Renal cortical epithelial cell (primary cell): ENCODE results near the gene LTK. TPM values are rescaled to one million over a fixed set of nuclear protein-coding genes. Genes with fewer than 3 reads are reported as not detected.

ENCODE experiments used
- DNase-seq: peaks from one replicate; pipeline ENCODE4 v3.0.0-alpha.2; 2011; ENCODE audit warnings: low read depth
- total RNA-seq: library from RNA; depleted of rRNA; stranded (reverse); fragments of >200 nt; gene quantifications from 2 replicates; pipeline ENCODE4 v1.2.3, GENCODE V29; 2014

LTK gene
- total RNA-seq, 1 donor from 2014 or later: 0.25 TPM

DNA sequence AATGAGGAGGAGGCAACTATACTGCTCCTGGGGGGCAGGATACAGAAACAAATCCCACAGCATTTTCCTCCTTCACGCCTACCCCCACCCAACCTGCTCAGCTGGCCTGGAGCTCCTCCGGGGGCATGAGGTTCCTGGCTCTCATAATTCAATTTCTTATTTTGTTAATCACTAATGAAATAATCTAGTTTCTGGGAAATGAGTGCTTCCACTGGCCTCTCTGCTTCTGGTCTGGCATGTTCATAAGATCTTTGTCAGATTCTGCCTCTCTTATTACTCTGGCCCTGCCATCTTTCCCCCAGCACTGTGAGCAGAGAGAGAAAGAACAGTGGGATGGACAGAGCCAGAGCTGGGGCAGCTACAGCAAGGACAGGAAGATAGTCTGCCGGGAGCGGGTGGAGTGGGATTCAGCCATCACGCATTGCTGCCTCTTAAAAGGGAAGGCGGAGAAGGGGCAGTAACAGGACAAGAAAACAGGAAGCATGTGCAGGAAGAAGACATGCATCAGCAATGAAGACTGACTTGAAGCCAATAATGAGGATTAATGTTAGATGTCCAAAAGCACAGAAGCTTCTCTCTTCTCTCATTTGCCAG is 16.8 kb upstream of the LTK start:
- DNase-seq: no peak

DNA sequence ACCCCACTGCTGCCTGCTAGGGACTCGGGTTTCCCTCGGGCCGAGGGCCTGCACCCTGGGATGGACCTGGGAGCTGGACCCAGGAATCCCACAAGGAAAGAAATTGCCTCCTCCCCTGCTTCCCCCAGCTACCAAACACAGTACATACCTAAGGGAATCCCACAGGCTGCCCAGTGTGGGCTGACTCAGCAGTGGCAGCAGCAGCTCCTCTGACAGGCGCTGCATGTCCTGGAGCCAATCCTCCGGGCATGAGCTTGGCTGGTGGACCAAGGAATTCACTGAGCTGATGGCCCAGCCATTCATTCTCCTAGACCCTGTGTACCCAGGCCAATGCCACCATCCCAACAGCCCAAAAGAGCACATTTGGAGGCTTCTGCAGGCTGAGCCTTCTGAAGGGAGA is 9.5 kb upstream of the LTK start:
- no peak for DNase-seq

DNA sequence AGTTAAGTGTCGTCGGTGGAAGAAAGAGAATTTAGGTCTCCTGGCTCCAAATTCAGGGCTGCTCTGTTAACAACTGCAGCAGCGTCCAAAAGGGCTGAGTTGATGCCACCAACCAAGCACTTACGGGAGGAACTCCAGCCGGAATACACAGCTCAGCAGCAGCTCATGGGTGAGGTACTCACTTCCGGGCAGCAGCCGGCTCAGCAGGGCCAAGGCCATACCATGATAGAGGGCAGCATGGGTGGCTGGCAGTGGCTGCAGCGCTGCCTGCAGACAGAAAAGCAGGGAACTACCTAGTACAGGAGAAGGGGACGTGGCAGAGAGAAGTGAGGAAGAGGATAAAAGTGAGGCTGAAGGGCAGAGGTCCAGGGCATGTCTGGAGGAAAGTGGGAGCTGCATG is 8.0 kb upstream of the LTK start:
- no peak for DNase-seq

DNA sequence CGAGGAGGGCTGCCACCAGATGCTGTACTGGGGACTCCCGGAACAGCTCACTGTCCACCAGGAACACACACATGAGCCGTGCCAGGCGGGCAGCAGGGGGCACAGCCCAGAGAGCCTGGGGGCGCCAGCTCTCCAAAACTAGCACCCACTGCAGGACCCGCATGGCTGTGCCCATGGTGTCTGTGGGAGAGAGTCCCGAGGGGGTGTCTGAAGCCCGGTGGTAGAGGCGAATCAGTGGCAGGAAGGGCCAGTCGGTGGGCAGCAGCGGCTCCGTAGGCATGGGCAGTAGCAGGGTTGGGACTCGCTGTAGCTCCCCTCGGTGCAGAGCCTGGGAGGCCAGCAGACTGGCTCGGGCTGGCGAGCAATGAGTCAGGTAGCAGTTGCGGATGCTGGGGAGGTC is 7.0 kb upstream of the LTK start:
- no peak for DNase-seq

DNA sequence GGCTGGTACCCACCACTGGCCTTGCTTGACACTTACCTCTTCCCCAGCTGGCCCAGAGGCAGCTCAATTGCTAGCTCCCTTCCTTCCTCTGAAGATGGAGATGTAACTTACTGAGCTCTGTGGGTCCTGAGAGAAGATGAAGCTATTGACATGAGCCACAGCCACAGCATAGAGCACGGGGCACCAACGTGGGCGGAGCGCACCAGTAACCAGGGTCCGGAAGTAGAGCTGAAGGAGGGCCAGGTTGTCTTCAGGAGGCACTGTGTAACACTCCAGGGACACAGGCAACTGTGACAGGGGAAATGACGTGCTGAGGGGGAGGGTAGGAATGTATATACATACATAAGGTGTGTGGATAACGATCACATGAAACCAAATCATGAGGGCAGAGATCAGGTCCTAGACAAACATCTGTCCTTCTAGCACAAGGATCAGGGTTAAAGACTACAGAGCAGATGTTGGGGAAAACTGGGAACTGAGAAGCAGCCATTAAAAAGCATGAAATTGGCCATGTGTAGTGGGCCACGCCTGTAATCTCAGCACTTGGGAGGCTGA is 4.3 kb upstream of the LTK start:
- DNase-seq: no peak

DNA sequence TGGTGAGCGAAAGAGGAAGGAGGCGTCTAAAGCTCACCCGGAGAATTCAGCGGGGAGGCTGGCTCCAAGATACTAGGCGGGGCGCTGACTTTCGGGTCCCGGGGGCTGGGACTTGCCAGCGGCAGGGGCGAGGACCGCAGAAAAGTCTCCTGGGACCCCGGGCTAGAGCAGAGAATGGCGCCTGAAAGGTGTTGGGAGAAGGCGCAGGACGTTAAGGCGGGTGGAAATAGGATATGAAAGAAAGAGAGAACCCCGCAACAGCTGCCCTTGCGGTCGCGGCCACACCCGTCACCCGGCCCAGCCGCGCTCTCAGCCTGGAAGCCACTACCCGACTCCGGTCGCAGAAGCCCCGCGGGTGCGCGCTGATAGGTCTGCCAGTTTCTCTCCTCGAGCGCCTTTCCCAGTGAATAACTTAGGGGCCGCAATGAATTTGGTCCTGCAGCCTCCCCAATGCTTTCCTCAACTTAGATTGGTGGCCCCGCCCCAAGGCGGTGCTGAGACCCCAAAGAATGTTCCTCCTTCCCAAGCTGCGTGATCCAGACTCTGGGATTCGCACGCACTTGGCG is 604 bp downstream of the LTK start:
- DNase-seq: no peak

DNA sequence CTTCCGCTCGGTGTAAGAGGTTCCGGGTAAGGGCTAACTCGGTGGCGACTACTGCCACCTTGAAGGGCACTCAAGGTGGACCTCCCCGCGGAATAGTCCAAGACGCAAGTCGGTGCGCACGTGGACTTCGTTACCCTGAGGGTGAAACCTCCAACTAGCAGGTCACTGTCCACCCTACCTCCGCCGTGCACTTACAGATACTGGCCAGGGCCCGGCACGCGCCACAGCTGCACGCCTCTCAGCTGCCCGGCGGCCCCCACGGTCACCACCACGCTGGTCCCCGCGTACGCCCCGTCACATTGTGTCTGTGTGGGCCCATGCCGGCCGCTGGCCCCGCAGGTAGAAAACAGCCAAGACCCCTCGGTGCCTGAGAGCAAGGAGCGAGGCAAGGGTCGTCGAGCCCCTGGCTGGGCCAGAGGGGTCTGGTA is 1.1 kb downstream of the LTK start:
- no peak for DNase-seq

DNA sequence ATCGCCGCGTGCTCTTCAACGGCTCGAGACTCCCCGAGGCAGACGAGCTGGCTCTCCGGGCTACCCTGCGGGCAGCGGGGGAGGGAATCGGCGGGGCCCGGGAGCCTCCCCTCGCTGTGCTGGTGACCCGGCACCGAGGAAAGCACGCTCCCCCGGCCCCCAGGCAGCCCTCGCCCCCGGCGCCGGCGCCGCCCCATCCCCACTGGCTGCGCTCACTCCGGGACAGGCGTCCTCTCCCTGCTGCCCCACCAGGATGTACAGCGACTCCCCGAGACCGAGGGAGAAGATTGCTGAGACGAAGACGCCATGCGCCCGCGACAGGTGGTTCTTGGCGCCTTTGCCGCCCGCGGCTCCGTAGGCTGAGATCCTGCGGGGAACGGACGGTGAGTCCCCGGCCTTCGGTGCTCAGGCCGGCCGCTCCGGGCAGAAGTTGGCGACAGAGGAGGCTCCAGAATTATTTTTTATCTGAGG is 1.7 kb downstream of the LTK start:
- DNase-seq: no peak

DNA sequence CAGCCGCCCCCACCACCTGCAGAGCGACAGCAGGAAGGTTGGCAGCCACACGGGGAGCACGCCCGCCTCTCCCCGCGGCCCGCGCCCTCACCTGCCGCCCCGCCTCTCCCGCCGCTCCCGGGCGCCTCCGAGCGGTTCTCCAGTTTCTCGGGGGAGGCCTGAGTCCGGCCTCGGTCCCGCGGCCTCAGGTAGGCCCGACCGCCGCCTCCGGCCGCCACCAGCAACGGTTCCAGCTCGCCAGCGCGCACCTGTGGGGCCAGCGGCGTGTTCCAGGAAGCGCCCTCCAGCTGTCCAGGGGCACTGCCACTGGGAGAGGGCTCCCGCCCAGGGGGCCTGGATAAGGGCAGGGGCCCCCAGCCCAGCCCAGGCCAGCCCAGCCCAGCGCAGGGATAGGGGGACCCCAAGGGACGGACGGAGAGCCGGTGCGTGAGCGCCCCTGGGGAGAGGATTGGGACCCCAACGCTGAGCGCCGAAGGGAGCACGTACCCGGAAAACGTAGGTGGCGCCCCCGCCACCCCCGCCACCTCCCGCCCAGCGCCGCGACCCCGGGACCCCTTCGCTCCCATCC is 2.2 kb downstream of the LTK start:
- no peak for DNase-seq

DNA sequence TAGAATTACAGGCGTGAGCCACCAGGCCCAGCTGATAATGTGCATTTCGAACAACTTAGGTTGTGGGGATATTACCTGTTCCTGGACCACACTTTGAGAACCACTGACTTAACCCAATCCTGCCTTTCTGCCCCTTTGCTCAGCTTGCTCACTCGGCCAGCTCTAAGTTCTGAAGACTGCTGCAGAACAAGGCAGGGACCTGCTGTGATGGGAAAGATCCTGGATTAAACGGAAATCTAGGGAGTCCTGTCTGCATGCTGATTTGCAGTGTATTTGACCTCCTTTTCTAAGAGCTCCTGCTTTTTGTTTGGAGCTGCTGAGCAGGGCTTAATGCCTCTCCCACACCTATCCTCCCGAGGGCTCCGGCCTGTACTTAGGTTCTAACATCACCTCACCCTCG is 2.9 kb downstream of the LTK start:
- no peak for DNase-seq

DNA sequence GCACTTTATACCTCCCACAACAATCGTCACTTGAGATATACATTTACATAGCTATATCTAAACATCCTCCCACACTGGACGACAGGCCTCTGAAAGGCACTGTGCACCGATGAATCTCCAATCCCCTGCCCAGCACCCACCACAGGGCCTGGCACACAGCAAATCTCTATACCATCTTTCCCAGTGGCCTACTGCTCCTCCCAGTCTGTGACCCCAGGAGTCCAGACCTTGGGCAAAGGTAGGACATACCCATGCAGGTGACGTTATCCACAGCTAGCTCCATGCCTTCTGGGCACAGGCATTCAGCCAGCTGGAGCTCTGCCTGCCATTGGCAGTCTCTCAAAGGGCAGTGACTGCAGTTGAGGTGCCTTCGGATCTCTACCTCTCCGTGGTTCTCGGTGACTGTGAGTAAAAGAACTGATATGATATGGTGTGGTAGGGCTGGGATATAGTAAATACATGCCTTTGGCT is 5.8 kb downstream of the LTK start:
- DNase-seq: peak; percentile 36

DNA sequence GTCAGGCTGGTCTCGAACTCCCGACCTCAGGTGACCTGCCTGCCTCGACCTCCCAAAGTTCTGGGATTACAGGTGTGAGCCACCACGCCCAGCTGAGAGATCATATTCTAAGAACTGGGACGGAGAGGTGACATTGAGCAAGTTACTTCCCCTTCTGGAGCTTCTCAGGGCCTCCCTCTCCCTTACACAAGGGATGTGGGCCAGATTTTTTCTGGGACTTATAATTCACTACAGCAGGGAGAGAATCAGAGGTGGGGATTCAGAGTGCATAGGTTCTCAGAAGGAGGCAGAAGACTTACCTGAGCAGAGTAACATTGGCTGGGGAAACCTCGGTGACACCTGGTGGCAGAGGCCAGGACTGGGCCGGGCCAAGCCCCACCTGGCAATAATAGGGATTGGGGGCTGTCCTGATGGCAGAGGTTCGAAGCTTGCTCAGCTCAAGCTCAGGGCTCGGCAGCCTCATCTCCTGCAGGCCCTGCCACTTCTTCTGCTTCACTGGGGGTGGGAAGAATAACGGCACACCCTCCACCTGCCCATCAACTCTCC is 6.8 kb downstream of the LTK start:
- DNase-seq: no peak

DNA sequence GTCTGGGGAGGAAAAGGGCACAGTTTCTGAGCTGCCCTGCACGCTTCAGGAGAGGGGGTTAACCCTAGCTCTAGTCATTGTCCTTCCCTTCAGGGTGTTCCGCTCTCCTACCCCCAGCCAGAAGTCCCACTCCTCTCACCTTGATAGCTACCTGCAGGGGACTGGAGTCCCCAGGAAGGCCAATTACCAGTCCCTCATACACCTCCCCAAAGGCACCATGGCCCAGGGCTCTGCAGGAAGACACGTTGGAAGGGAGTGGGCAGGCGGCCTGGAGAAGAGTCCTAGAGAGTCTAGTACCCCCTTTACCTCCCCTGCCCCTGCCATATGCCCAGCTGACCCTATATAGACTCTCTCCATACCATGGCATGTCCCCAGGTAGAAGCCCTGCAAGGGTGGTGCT is 7.9 kb downstream of the LTK start:
- no peak for DNase-seq

DNA sequence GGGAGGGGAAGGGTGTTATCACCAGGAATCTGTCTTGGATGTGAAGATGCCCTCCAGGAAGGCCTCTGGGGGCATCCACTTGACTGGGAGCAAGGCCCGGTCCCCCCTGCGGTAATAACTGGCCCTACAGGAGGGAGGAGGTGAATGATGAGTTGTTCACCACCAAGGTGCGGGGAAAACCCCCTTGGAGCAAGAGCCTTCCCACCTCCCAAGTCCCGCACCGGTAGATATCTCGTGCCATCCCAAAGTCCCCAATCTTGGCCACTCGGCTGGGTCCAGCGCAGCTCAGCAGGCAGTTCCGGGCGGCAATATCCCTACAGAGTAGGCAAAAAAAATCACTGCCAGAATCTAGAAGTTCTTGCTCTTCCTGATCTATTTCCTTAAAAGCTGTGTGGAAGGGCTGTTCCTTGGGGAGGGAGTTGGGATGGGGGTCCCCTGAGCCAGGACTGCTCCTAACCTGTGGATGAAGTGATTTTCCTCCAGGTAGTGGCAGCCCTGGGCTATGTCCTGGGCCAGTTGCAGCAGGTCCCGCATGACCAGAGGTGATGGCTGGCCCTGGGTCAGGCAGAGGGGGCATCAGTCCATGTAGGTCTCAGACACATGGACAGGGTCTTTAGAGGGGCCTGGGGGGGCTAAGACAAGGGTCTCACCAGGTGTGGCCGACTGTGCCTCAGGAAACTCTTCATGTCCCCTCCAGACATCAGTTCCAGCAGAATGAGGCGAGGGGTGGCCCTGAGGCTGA is 8.7 kb downstream of the LTK start:
- no peak for DNase-seq

DNA sequence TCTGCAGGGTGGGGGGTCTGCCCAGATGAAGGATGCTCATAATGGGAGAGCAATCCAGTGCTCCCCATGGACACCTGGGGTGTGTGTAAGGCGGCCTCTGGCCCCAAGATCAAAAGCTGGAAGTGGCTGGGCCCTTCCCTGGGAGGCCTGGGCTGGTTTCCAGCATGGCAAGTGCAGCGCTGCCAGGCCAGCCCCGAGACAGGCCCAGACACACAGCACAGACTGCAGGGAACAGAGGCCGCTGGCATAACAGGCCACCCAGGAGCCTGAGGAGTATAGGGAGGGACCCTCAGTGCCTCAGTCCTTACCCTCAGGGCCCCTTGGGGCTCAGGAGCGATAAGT is 10.0 kb downstream of the LTK start:
- no peak for DNase-seq

DNA sequence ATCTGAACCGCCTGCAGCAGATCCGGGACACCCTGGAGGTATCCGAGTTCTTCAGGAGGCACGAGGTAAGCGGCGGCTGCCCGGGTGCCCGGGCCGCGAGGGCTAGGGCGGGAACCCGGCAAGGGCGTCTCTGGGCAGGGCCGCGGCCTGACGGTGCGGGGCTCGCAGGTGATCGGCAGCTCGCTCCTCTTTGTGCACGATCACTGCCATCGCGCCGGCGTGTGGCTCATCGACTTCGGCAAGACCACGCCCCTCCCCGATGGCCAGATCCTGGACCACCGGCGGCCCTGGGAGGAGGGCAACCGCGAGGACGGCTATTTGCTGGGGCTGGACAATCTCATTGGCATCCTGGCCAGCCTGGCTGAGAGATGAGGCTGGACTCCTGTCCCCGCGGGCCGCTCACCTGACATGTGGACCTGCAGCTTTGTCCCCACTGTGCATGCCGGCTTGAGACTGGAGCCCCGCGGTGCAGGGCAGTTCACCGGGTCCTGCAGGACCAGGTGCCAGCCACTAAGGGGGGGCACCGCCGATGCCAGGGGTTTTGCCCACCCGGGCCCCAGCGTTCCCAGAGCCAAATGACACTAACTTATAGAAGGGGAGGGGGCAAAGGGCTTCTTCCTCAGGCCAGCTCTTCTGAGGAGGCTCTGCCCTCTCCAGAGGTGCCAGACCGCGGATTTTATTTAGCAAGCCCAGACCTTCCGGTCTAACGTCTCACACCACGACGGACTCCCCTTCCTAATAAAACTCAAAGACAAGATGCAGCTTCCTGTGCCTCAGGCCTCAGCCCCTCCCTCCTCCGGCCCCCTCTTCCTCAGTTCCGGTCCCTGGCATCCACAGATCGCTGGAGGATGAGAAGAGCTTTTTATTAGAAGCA is 10.6 kb downstream of the LTK start:
- no peak for DNase-seq

DNA sequence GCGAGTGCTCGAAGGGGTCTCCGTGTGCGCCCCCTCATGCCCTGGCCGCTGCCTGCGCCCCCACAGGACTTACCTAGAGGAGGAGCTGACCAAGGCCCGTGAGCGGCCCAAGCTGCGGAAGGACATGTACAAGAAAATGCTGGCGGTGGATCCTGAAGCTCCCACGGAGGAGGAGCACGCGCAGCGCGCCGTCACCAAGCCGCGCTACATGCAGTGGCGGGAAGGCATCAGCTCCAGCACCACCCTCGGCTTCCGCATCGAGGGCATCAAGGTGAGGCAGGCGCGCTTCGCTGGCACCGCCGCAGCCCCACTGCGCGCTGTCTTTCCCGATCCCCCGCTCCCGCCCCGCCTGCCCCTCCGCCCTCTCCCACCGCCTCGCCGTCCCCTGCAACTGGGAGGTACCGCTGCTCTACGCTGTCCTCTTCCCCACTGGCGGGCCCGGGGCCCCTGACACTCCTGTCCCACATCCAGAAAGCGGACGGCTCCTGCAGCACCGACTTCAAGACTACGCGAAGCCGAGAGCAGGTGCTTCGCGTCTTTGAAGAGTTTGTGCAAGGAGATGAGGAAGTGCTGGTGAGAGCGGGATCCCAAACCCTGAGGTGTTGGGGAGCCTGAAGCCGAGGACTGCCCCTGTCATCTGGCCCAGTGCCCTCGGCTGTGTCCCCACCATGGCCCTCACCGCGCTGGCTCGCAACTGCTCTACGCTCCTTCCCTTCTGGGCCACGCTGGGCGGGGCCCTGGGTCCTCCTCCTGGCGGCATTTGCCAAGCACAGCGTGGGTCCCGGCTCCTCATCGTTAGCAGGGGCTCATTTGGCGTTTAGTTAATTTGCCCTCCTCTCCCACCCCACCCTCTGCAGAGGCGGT is 11.5 kb downstream of the LTK start:
- DNase-seq: no peak

DNA sequence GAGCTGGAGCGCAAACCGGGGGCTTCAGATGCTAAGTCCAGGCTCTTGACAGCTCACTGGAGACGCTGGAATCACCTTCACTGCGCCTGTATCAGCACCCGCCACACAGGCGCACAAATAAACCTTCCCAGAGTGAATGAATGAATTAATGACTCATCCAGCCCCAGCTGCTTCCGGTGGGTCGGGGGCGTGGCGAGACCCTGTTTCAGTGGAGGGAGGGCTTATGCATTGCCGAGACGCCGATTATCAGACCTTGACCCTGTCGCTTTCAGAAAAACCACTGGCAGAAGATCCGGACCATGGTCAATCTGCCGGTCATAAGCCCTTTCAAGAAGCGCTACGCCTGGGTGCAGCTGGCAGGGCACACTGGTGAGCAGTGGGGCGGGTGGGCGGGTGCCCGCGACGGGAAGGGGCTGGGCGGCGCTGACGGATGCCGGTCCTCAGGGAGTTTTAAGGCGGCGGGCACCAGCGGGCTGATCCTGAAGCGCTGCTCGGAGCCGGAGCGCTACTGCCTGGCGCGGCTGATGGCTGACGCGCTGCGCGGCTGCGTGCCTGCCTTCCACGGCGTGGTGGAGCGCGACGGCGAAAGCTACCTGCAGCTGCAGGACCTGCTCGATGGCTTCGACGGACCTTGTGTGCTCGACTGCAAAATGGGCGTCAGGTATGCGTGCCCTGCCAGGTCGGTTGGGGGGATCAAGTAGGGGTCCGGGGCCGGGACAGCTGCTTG is 12.3 kb downstream of the LTK start:
- peak; percentile 52 for DNase-seq

DNA sequence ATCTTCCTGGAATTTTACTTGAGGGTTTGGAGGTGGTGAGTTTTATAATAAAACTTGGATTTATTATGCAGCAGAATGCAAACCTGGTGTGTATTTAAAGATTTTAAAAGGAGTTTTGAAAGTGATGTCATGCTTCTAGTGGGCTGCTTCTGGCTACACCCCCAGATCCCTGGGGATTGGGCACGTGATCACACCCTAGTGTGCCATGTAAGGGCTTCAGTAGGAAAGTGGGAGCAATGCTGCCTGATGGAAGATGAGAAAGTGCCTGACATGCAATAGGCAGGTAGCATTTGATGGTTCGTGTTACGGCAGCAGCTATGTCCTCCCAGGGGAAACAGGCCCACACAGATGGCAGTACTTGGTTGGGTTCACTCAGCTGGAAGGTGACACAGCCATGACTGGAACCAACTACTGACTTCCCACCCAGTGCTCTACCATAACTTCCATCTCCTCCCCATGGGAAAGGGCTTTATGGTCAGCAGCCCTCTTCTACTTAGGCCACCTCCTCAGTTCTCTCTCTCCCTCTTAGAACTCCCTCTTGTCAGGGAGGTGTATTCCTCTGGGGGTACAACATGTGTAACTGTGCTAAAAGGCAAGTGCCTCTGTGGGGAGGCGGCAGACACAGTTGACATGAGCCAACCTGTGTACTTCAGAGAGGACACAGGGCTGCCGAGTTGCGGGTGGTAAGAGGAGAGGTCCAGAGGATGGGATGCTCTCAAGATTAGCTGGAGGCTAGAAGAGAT is 14.3 kb downstream of the LTK start:
- DNase-seq: no peak
